H9 (cell line): ENCODE data around the gene CSNK1G1. TPM values are rescaled to one million over a fixed set of nuclear protein-coding genes. Genes with fewer than 3 reads are reported as not detected.
A peak's percentile ranks its signal among the peaks of the same experiment; 100 is the strongest.

ENCODE experiments used
- DNase-seq: peaks from one replicate; pipeline ENCODE4 v3.0.0-alpha.2; 2017
- H2AFZ ChIP-seq: one replicate; pipeline ENCODE4 v1.6.1; 2013; ENCODE audit warnings: mild to moderate bottlenecking, low read length, control low read depth, moderate library complexity
- H2AK5ac ChIP-seq: 2 replicates; pipeline ENCODE4 v1.6.1; 2013; ENCODE audit warnings: low read length, control low read depth, mixed read lengths; ENCODE audit not compliant: insufficient read length
- H2BK120ac ChIP-seq: one replicate; pipeline ENCODE4 v1.6.1; 2013; ENCODE audit warnings: low read depth, mild to moderate bottlenecking, low read length, control low read depth, inconsistent platforms; ENCODE audit not compliant: poor library complexity, severe bottlenecking
- H2BK12ac ChIP-seq: 2 replicates; pipeline ENCODE4 v1.6.1; 2013; ENCODE audit warnings: low read length, control low read depth, mixed read lengths, low read depth; ENCODE audit not compliant: insufficient read length
- H2BK15ac ChIP-seq: 2 replicates; pipeline ENCODE4 v1.6.1; 2013; ENCODE audit warnings: low read depth, low read length, control low read depth
- H2BK20ac ChIP-seq: one replicate; pipeline ENCODE4 v1.6.1; 2013; ENCODE audit warnings: low read depth, mild to moderate bottlenecking, low read length, control low read depth, inconsistent platforms; ENCODE audit not compliant: poor library complexity, severe bottlenecking
- H2BK5ac ChIP-seq: 2 replicates; pipeline ENCODE4 v1.6.1; 2013; ENCODE audit warnings: low read length, control low read depth, mixed read lengths; ENCODE audit not compliant: insufficient read length
- H3K14ac ChIP-seq: 2 replicates; pipeline ENCODE4 v1.6.1; 2013; ENCODE audit warnings: low read length, control low read depth; ENCODE audit not compliant: insufficient read depth
- H3K18ac ChIP-seq: 2 replicates; pipeline ENCODE4 v1.6.1; 2013; ENCODE audit warnings: low read depth, mild to moderate bottlenecking, mixed read lengths, low read length, control low read depth; ENCODE audit not compliant: insufficient read length
- H3K23ac ChIP-seq: 2 replicates; pipeline ENCODE4 v1.6.1; 2013; ENCODE audit warnings: low read length, control low read depth, mixed read lengths, low read depth; ENCODE audit not compliant: insufficient read length
- H3K23me2 ChIP-seq: 2 replicates; pipeline ENCODE4 v1.6.1; 2013; ENCODE audit warnings: low read depth, mild to moderate bottlenecking, mixed read lengths, low read length, control low read depth; ENCODE audit not compliant: insufficient read length, poor library complexity, severe bottlenecking
- H3K27ac ChIP-seq: 2 replicates; pipeline ENCODE4 v1.5.1; 2013; ENCODE audit warnings: low read length, control low read depth, mixed read lengths, low read depth; ENCODE audit not compliant: insufficient read length
- H3K27me3 ChIP-seq: 2 replicates; pipeline ENCODE4 v1.6.1; 2013; ENCODE audit warnings: low read length, control low read depth, inconsistent platforms; ENCODE audit not compliant: insufficient read depth
- H3K4ac ChIP-seq: 2 replicates; pipeline ENCODE4 v1.6.1; 2013; ENCODE audit warnings: low read depth, mild to moderate bottlenecking, control low read depth, inconsistent platforms, low read length, moderate library complexity
- H3K4me1 ChIP-seq: 2 replicates; pipeline ENCODE4 v1.6.1; 2013; ENCODE audit warnings: low read length, control low read depth, inconsistent platforms; ENCODE audit not compliant: insufficient read depth
- H3K4me2 ChIP-seq: 2 replicates; pipeline ENCODE4 v1.6.1; 2013; ENCODE audit warnings: low read length, control low read depth, mixed read lengths; ENCODE audit not compliant: insufficient read length, insufficient read depth
- H3K56ac ChIP-seq: 2 replicates; pipeline ENCODE4 v1.6.1; 2013; ENCODE audit warnings: low read depth, mild to moderate bottlenecking, mixed read lengths, low read length, control low read depth; ENCODE audit not compliant: insufficient read length
- H3K79me1 ChIP-seq: 2 replicates; pipeline ENCODE4 v1.6.1; 2013; ENCODE audit warnings: low read depth, mild to moderate bottlenecking, moderate library complexity, low read length, control low read depth, inconsistent platforms; ENCODE audit not compliant: insufficient read depth, poor library complexity, severe bottlenecking
- H3K79me2 ChIP-seq: 2 replicates; pipeline ENCODE4 v1.6.1; 2013; ENCODE audit warnings: low read length, control low read depth, inconsistent platforms; ENCODE audit not compliant: insufficient read depth
- H3K9ac ChIP-seq: 2 replicates; pipeline ENCODE4 v1.6.1; 2013; ENCODE audit warnings: low read length, control low read depth, mixed read lengths; ENCODE audit not compliant: insufficient read length; ENCODE audit errors: extremely low read depth
- H3K9me3 ChIP-seq: one replicate; pipeline ENCODE4 v1.6.1; 2013; ENCODE audit warnings: low read depth, low read length, inconsistent platforms; ENCODE audit not compliant: control insufficient read depth
- H3T11ph ChIP-seq: one replicate; pipeline ENCODE4 v1.6.1; 2013; ENCODE audit warnings: mild to moderate bottlenecking, low read length, control low read depth, inconsistent platforms
- H4K20me1 ChIP-seq: one replicate; pipeline ENCODE4 v1.6.1; 2013; ENCODE audit not compliant: control insufficient read depth, insufficient read length, insufficient read depth
- H4K5ac ChIP-seq: 2 replicates; pipeline ENCODE4 v1.6.1; 2013; ENCODE audit warnings: low read depth, mild to moderate bottlenecking, mixed read lengths, low read length, control low read depth; ENCODE audit not compliant: insufficient read length
- H4K8ac ChIP-seq: replicated peaks from 2 replicates; pipeline ENCODE4 v1.6.1; 2013; ENCODE audit warnings: low read length, control low read depth, mixed read lengths, low read depth; ENCODE audit not compliant: insufficient read length
- H4K91ac ChIP-seq: 2 replicates; pipeline ENCODE4 v1.6.1; 2013; ENCODE audit warnings: low read depth, mild to moderate bottlenecking, moderate library complexity, mixed read lengths, low read length, control low read depth; ENCODE audit not compliant: insufficient read length
- H3K27ac Mint-ChIP-seq, 3 experiments: 2 replicates in 2 of 3; 3 replicates in 1 of 3; pipeline ENCODE4 v1.8.0; 2020 to 2021; ENCODE audit warnings: mixed read lengths in 3 of 3, mild to moderate bottlenecking in 1 of 3, moderate library complexity in 1 of 3
- H3K27me3 Mint-ChIP-seq: 2 replicates; pipeline ENCODE4 v1.8.0; 2021; ENCODE audit warnings: low read depth, mild to moderate bottlenecking, moderate library complexity, mixed read lengths
- H3K36me3 Mint-ChIP-seq, 3 experiments: 2 replicates in 2 of 3; 3 replicates in 1 of 3; pipeline ENCODE4 v1.8.0; 2020 to 2021; ENCODE audit warnings: low read depth in 3 of 3, mixed read lengths in 3 of 3; ENCODE audit not compliant: insufficient read depth in 1 of 3
- H3K4me1 Mint-ChIP-seq, 2 experiments: 2 replicates each; pipeline ENCODE4 v1.8.0; 2020; ENCODE audit warnings: mixed read lengths in 2 of 2
- H3K4me3 Mint-ChIP-seq, 2 experiments: 2 replicates in 1 of 2; 3 replicates in 1 of 2; pipeline ENCODE4 v1.8.0; 2020 to 2021; ENCODE audit warnings: mild to moderate bottlenecking in 2 of 2, mixed read lengths in 2 of 2, moderate library complexity in 1 of 2
- H3K9me3 Mint-ChIP-seq, 2 experiments: 2 replicates in 1 of 2; 3 replicates in 1 of 2; pipeline ENCODE4 v1.8.0; 2020; ENCODE audit warnings: mild to moderate bottlenecking in 2 of 2, mixed read lengths in 2 of 2, moderate library complexity in 1 of 2
- CTCF ChIP-seq: fragments of 200-600 bp; sonication (generic); conservative IDR thresholded peaks from 3 replicates; pipeline ENCODE4 v1.8.0; 2021; ENCODE audit warnings: antibody characterized with exemption, mild to moderate bottlenecking
- WGBS: extraction: QIAGEN DNeasy Blood & Tissue Kit; methylation state at CpG from one replicate; pipeline ENCODE4 v1.1.7; 2013; ENCODE audit warnings: missing lambda C conversion rate, low lambda C conversion rate, mixed read lengths; ENCODE audit not compliant: insufficient read length; ENCODE audit errors: extremely low coverage; 5-methylcytosine and 5-hydroxymethylcytosine counted together
- total RNA-seq: library from RNA; stranded (reverse); gene quantifications from 2 replicates; pipeline ENCODE4 v1.2.1, GENCODE V29; 2021

CSNK1G1 gene
- total RNA-seq, 1 experiment from 2014 or later = 17.1 TPM

- H3K79me1 ChIP-seq = peaks cover 3% of the 10 kb centered on the region
- peak overlapping the region; percentile 55 for H3K27ac ChIP-seq
- H2BK15ac ChIP-seq = no peak overlapping the region
- H3K9ac ChIP-seq = no peak overlapping the region
- H3K56ac ChIP-seq = no peak overlapping the region
- peak; percentile 46 for DNase-seq
- no peak overlapping the region for H4K8ac ChIP-seq
- no peak overlapping the region for H3K23ac ChIP-seq
- no peak overlapping the region for H2AFZ ChIP-seq
- H2BK20ac ChIP-seq = no peak overlapping the region
- H4K5ac ChIP-seq = no peak overlapping the region
- H3K9me3 ChIP-seq = no peaks in the 10 kb centered on the region
- H2BK12ac ChIP-seq = peak overlapping the region; percentile 77
- Mint-ChIP-seq H3K9me3 (no peaks in the 10 kb centered on the region), H3K27me3 (no peaks in the 10 kb centered on the region), H3K36me3 (peaks cover 0 to 5% (median 0%) of the 10 kb centered on the region in 3 experiments; a peak in 1 of 7 replicates), H3K4me3 (no peak overlapping the region), H3K27ac (peak overlapping the region; percentile 46 to 92 (median 63)), H3K4me1 (peaks cover 18 to 24% of the 10 kb centered on the region in 2 experiments)
- H3K14ac ChIP-seq = no peak overlapping the region
- H3T11ph ChIP-seq = no peak overlapping the region
- no peak overlapping the region for H4K91ac ChIP-seq
- peaks cover 7% of the 10 kb centered on the region; the same call in 1 of the 2 replicates for H3K4me1 ChIP-seq
- TF ChIP-seq CTCF = no peak
- H3K4ac ChIP-seq = no peak overlapping the region
- no peak overlapping the region for H2AK5ac ChIP-seq
- no peaks in the 10 kb centered on the region for H4K20me1 ChIP-seq
- no peaks in the 10 kb centered on the region for H3K23me2 ChIP-seq
- H2BK5ac ChIP-seq = no peak overlapping the region
- no peak overlapping the region for H3K18ac ChIP-seq
- no CpG with 5 or more reads among the region's 9 CpGs for WGBS
- H3K4me2 ChIP-seq = no peak overlapping the region
- no peaks in the 10 kb centered on the region for H3K27me3 ChIP-seq
- H2BK120ac ChIP-seq = no peak overlapping the region
- H3K79me2 ChIP-seq = no peaks in the 10 kb centered on the region
These were observed 109.4 kb downstream of the CSNK1G1 start for GRCh38 chr15:64246364-64247189.
